Activated T-cell treated with anti-CD3 and anti-CD28 coated beads, Interleukin-2, amount 50 U/mL, for 72 hours (primary cell): ENCODE measurements around the gene DUOXA2. TPM values are rescaled to one million over a fixed set of nuclear protein-coding genes. Genes with fewer than 3 reads are reported as not detected.

Experiments used
- ATAC-seq, 2 donors: fragments of 150-1000 bp; cut with Tn5 transposase; replicated peaks in 1 of 2; 2 replicates each; pipeline ENCODE4 v1.10.0; 2021; ENCODE audit warnings: moderate library complexity in 2 of 2, mild to moderate bottlenecking in 1 of 2
- DNase-seq, 2 donors: peaks; one replicate each; pipeline ENCODE4 v3.0.0; 2021 to 2022; ENCODE audit warnings: mixed read lengths in 1 of 2
- H3K27ac Mint-ChIP-seq: one replicate; pipeline ENCODE4 v1.8.0; 2022; ENCODE audit warnings: mild to moderate bottlenecking, moderate library complexity, mixed read lengths
- H3K27me3 Mint-ChIP-seq: one replicate; pipeline ENCODE4 v1.8.0; 2022; ENCODE audit warnings: low read depth, mixed read lengths
- H3K36me3 Mint-ChIP-seq, 2 donors: one replicate each; pipeline ENCODE4 v1.8.0; 2022; ENCODE audit warnings: mixed read lengths in 2 of 2, mild to moderate bottlenecking in 1 of 2; ENCODE audit not compliant: insufficient read depth in 2 of 2
- H3K4me1 Mint-ChIP-seq: one replicate; pipeline ENCODE4 v1.8.0; 2022; ENCODE audit warnings: low read depth, mixed read lengths
- H3K4me3 Mint-ChIP-seq, 2 donors: one replicate each; pipeline ENCODE4 v1.8.0; 2022; ENCODE audit warnings: mild to moderate bottlenecking in 2 of 2, mixed read lengths in 2 of 2, moderate library complexity in 2 of 2
- H3K9me3 Mint-ChIP-seq, 2 donors: one replicate each; pipeline ENCODE4 v1.8.0; 2022; ENCODE audit warnings: mixed read lengths in 2 of 2
- total RNA-seq, 2 donors: library from RNA; stranded (reverse); gene quantifications; one replicate each; pipeline ENCODE4 v1.2.3, GENCODE V29; 2022

The DUOXA2 gene
- total RNA-seq, 2 donors from 2014 or later = not detected

DNA sequence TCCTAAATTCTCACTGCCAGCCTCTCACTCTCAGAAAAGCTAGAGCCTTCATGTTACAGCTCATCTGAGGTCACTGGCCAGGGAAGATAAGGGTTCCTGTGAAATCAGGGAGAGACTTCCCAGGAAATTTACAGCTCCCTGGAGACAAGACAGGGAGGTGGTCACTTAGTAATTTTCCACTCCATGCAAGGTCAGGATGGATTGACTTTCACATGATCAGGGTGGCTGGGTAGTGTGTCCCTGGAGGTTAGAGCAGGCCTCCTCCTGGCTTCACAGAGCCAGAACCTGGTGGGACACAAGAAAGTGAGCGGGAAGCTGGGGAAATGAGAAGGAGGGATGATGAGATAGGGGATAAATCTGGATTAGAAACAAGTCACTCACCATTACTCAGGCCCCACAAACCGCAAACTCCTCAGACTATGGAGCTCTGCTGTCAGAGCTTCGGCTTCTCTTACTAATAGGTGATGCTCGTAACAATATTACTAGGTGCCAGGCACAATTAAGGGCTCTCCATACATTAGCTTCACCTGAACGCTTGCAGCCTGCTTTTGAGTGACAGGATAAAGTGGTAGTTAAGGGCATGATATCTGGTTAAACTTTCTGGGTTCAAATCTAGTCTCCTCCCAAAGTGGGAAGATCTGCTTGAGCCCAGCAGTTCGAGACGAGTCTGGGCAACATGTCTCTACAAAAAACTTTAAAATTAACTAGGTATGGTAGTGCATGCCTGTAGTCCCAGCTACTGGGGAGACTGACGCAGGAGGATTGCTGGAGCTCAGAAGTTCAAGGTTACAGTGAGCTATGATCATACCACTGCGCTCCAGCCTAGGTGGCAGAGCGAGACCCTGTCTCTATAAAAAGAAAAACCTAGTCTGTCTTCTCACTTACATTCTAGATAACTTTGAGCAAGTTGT is 25.1 kb upstream of the DUOXA2 start:
- Mint-ChIP-seq H3K27me3 (peaks cover 29% of the 10 kb centered on the region), H3K4me1 (no peaks in the 10 kb centered on the region), H3K36me3 (no peaks in the 10 kb centered on the region), H3K27ac (no peak overlapping the region), H3K9me3 (no peaks in the 10 kb centered on the region), H3K4me3 (no peak overlapping the region)
- ATAC-seq (no peak), DNase-seq (no peak)

GRCh38 chr15:45089712-45090373 is 24.3 kb upstream of the DUOXA2 start:
- Mint-ChIP-seq H3K4me3 (no peak overlapping the region), H3K27ac (no peak overlapping the region), H3K4me1 (no peaks in the 10 kb centered on the region), H3K36me3 (no peaks in the 10 kb centered on the region), H3K9me3 (no peaks in the 10 kb centered on the region), H3K27me3 (peaks cover 28% of the 10 kb centered on the region)
- DNase-seq (no peak), ATAC-seq (no peak)

DNA sequence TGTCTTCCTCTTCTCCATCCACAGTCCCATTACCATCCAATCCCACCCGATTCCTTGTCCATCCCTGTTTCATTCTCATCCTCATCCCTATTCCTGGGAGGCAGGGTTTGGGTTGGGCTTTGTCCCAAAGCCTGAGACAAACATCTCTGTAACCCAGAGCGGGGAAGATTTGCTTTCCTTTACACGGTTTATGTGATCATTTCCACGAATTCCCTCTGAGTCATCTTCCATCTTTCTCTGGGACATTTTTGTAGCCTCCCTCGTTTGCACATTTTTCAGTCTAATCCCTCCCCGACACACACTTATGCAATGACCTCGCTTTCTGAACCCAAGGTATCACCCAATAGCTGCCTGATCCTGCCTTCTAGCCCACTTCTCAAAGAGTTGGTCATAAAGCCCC is 23.0 kb upstream of the DUOXA2 start:
- Mint-ChIP-seq H3K27me3 (peaks cover 28% of the 10 kb centered on the region), H3K4me3 (no peak overlapping the region), H3K27ac (no peak overlapping the region), H3K36me3 (no peaks in the 10 kb centered on the region), H3K4me1 (no peaks in the 10 kb centered on the region), H3K9me3 (no peaks in the 10 kb centered on the region)
- no peak for ATAC-seq
- DNase-seq = no peak

GRCh38 chr15:45091576-45091975 is 22.6 kb upstream of the DUOXA2 start:
- H3K4me3 Mint-ChIP-seq = no peak overlapping the region
- no peaks in the 10 kb centered on the region for H3K36me3 Mint-ChIP-seq
- peaks cover 28% of the 10 kb centered on the region for H3K27me3 Mint-ChIP-seq
- H3K9me3 Mint-ChIP-seq = no peaks in the 10 kb centered on the region
- DNase-seq (no peak), ATAC-seq (no peak)
- no peaks in the 10 kb centered on the region for H3K4me1 Mint-ChIP-seq
- no peak overlapping the region for H3K27ac Mint-ChIP-seq

GRCh38 chr15:45093013-45093412 is 21.1 kb upstream of the DUOXA2 start:
- H3K27me3 Mint-ChIP-seq = peaks cover 22% of the 10 kb centered on the region

DNA sequence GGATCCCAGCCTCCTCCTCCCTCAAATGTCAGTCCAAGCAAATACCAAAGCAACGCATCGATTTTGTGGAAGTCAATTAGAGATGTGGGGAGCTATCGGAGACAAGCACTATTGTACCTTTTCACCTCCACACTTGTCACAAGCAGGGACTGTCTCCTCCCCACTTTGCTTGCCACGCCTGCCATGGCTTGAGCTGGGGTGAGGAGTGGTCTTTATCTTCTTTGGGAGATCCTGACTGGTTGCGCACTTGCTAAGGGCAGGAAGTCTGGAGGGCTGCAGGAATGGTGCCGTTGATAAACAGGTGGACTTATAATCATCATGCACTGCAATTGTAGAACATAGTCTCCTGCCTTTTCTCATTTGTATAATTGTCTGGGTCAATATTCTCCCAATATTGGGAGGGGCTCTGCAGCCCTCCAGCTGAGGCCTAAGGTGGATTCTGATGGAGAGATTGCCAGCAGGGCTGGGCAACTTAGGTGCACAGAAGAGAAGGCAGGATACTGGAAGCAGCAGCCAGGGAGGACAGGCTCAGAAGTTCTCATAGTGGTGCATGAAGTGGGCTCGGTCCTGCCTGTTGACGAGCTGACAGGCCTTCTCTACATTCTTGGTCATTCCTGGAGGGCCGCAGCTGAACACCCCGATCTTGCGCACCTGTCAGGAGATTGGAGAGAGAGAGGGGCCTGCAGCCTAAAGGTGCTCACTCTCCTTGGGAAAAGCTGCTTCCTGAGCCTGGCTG is 20.3 kb upstream of the DUOXA2 start:
- no peak for DNase-seq
- Mint-ChIP-seq H3K9me3 (no peaks in the 10 kb centered on the region), H3K27ac (no peak overlapping the region), H3K27me3 (peaks cover 19% of the 10 kb centered on the region), H3K4me1 (no peaks in the 10 kb centered on the region), H3K36me3 (no peaks in the 10 kb centered on the region), H3K4me3 (no peak overlapping the region)
- no peak for ATAC-seq

More at GRCh38 chr15:45093013-45093412, 21.1 kb upstream of the DUOXA2 start:
- ATAC-seq = no peak
- H3K36me3 Mint-ChIP-seq = no peaks in the 10 kb centered on the region
- no peak for DNase-seq
- H3K9me3 Mint-ChIP-seq = no peaks in the 10 kb centered on the region
- H3K27ac Mint-ChIP-seq = no peak overlapping the region
- H3K4me3 Mint-ChIP-seq = no peak overlapping the region
- H3K4me1 Mint-ChIP-seq = no peaks in the 10 kb centered on the region

DNA sequence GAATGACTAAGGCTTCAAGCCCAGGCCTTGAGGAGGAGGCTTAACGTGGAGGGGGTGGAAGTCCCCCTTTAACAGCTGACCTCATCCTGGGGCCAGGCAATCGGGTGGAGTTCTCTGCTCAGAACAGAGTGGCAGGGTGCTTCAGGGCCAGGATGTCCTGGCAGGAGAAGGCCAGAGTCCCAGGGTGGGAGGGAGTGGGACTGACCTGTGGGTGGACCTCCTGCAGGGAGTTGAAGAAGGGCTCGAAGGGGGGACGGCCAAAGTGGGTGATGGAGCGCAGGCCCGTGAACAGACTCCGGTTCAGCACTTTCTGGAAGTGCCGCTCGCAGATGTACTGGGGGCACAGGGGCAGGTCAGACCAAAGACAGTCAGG is 19.8 kb upstream of the DUOXA2 start:
- H3K9me3 Mint-ChIP-seq = no peaks in the 10 kb centered on the region
- no peaks in the 10 kb centered on the region for H3K4me1 Mint-ChIP-seq
- DNase-seq (no peak), ATAC-seq (no peak)
- H3K4me3 Mint-ChIP-seq = no peak overlapping the region
- H3K27me3 Mint-ChIP-seq = peaks cover 14% of the 10 kb centered on the region
- no peaks in the 10 kb centered on the region for H3K36me3 Mint-ChIP-seq
- H3K27ac Mint-ChIP-seq = no peak overlapping the region

DNA sequence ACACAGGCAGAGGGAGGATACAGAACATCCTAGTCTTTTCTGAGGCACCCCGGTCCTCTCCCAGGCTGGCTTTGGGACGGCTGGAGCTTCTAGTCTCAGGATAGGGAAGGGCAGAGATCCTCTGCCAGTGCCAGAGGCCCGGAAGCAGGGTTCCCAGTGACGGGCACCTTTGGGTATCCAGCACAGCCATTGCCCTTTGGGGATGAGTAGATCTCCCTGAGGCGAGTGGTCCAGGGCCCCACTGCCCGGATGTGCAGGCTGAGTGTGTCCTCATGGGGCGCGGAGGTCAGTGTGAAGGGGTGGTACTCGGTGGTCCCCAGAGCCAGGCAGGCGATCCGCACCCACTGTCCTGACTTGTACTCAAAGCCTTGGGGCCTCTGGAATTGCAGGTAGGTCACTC is 18.5 kb upstream of the DUOXA2 start:
- H3K9me3 Mint-ChIP-seq = no peaks in the 10 kb centered on the region
- H3K27ac Mint-ChIP-seq = no peak overlapping the region
- H3K4me1 Mint-ChIP-seq = no peaks in the 10 kb centered on the region
- H3K36me3 Mint-ChIP-seq = no peaks in the 10 kb centered on the region
- H3K27me3 Mint-ChIP-seq = peaks cover 13% of the 10 kb centered on the region
- DNase-seq (no peak), ATAC-seq (no peak)
- H3K4me3 Mint-ChIP-seq = no peak overlapping the region

DNA sequence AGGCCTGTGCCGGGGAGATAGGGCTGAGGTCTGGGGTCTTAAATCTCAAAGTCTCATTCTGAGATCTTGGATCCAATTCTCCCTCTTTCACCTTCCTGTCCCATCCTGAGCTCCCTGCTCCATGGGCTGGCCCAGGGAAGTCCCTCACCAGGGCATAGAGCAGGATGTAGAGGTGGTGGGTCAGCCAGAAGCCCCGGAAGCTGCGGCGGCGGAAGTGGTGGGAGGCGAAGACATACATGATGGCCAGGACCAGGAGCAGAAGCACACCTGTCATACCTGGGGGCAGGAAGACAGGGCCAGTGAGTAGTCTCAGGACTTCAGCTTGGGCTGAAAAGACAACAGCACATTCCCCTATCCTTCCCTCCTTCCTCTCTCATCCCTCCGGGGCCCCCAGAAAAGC is 16.7 kb upstream of the DUOXA2 start:
- Mint-ChIP-seq H3K4me3 (no peak overlapping the region), H3K27me3 (no peaks in the 10 kb centered on the region), H3K9me3 (no peaks in the 10 kb centered on the region), H3K4me1 (no peaks in the 10 kb centered on the region), H3K27ac (no peak overlapping the region), H3K36me3 (no peaks in the 10 kb centered on the region)
- no peak for ATAC-seq
- DNase-seq = no peak

GRCh38 chr15:45099549-45100165 is 14.5 kb upstream of the DUOXA2 start:
- Mint-ChIP-seq H3K27ac (no peak overlapping the region), H3K27me3 (no peaks in the 10 kb centered on the region), H3K9me3 (no peaks in the 10 kb centered on the region), H3K4me1 (no peaks in the 10 kb centered on the region), H3K4me3 (no peak overlapping the region), H3K36me3 (no peaks in the 10 kb centered on the region)
- no peak for ATAC-seq
- DNase-seq = no peak

GRCh38 chr15:45100884-45101625 is 13.1 kb upstream of the DUOXA2 start:
- H3K9me3 Mint-ChIP-seq = no peaks in the 10 kb centered on the region
- H3K27me3 Mint-ChIP-seq = no peaks in the 10 kb centered on the region
- DNase-seq (no peak), ATAC-seq (no peak)
- no peaks in the 10 kb centered on the region for H3K36me3 Mint-ChIP-seq
- H3K4me1 Mint-ChIP-seq = no peaks in the 10 kb centered on the region
- H3K4me3 Mint-ChIP-seq = no peak overlapping the region
- H3K27ac Mint-ChIP-seq = no peak overlapping the region

GRCh38 chr15:45101749-45102148 is 12.4 kb upstream of the DUOXA2 start:
- Mint-ChIP-seq H3K4me3 (no peak overlapping the region), H3K36me3 (no peaks in the 10 kb centered on the region), H3K27ac (no peak overlapping the region), H3K9me3 (no peaks in the 10 kb centered on the region), H3K4me1 (no peaks in the 10 kb centered on the region), H3K27me3 (no peaks in the 10 kb centered on the region)
- ATAC-seq = no peak
- no peak for DNase-seq
